ENCODE measurements around the gene PIGU.

- TF ChIP-seq CTCF (IDR thresholded peaks at IDR 0.05; ENCODE audit: insufficient read depth, low read length) (no peak), POLR2AphosphoS5 (IDR thresholded peaks at IDR 0.05; ENCODE audit: low read depth) (no peak), REST (IDR thresholded peaks at IDR 0.05; ENCODE audit: insufficient replicate concordance, low read depth) (no peak), SPI1 (IDR thresholded peaks at IDR 0.05; ENCODE audit: borderline replicate concordance, low read depth) (no peak), GABPA (IDR thresholded peaks at IDR 0.05; ENCODE audit: low read depth) (no peak)
Measured at GRCh38 chr20:34546751-34547181, 130.1 kb downstream of the PIGU start.

Measured in HL-60 (cell line).